OCI-M2 (cell line): Measurements from ENCODE around the gene LEFTY2.
"Not testable (repeated sequence)": the region's sequence is repeated elsewhere in the genome, so short reads cannot be mapped to it uniquely, and the experiment has no call there.

Experiments used
- DNase-seq: peaks from one replicate; lab custom pipeline; 2025; ENCODE audit not compliant: unreplicated experiment; lab: John Stamatoyannopoulos, UW

LEFTY2 gene

GRCh38 chr1:225930566-225930965 is 10.5 kb downstream of the LEFTY2 start:
- DNase-seq: no peak

DNA sequence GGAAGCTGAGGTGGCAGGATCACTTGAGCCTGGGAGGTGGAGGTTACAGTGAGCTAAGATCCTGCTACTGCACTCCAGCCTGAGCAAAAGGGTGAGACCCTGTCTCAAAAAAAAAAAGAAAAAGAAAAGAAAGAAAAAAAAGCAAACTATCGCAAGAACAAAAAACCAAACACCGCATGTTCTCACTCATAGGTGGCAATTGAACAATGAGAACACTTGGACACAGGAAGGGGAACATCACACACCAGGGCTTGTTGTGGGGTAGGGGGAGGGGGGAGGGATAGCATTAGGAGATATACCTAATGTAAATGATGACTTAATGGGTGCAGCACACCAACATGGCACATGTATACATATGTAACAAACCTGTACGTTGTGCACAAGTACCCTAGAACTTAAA is 11.6 kb downstream of the LEFTY2 start:
- DNase-seq: not testable (repeated sequence)

DNA sequence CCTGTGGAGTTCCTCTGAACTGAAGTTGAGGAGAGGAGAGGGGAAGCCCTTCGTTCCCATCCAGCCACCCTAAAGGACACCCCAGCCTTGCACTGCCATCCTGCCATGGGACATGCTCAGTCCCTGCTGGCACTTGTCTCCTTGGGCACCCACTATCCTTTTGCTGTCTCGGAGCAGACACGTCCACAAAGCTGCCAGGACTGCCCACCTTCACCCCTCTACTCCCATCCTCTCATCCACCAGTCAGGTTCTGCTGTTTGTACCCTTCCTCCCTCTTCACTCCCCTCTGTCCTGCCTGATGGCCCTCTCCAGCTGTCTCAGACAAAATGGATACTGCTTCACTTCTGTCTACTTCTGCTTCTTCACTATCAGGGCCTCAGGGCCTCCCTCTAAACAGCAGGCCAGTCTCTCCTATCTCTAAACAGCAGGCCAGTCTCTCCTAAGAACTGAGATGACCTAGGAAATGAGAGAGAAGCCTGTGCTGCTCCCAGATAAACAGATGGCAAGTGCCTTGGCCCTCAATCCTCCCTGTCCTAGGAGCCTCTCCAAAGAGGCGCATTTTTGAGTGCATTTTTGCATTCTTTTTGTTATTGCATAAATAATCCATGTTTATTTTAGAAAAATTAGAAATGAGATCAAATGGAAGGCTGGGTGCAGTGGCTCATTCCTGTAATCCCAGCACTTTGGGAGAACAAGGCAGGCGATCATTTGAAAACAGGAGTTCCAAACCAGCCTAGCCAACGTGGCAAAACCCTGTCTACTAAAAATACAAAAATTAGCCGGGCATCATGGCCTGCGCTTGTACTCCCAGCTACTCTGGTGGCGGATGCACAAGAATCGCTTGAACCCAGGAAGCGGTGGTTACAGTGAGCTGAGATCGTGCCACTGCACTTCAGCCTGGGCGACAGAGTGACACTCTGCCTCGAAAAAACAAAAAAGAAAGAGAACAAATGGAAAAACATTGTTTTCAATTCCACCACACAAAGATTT is 12.5 kb downstream of the LEFTY2 start:
- peak; percentile 48 for DNase-seq

GRCh38 chr1:225926551-225927113 is 14.4 kb downstream of the LEFTY2 start:
- no peak for DNase-seq

DNA sequence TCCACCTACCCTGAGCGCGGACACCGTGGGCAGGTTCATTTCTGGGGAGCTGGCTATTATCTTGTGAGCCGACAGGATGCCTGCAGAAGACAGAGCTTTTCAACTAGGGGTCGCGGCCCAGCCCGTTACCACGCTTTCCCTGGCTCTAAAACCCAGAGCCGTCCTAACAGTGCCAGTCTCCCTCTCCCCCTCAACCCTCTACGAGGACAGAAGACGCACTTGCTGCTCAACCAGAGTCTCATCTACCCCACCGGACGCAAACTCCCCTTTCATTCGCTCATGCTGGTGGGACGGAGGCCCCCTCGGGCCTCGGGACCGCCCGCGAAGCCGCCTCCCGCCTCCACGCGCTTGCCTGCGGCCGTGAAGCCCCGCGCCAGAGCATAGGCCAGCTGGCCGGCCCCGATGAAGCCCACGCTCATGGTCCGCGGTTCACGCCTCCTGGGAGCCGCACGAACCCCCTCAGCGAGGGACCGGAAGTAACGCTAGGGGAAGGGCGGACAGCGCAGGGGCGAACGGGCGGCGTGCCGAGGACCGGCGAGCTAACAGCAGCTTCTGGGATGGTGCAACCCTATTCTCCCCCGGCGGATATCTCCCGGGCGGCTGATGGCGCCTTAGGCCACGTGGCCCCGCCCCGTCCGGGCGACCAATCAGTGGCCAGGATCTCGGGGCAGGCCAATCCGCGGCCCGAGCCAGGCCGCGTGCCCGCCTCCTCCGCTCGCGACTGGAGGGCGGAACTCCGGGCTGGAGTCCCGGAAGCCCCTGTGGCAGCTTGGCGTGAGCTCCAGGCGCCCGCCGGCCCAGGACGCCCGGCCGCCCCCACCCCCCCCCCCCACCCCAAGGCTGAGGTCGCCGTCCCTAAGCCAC is 17.1 kb downstream of the LEFTY2 start, which contains the start of gene PYCR2:
TSS of gene PYCR2 (minus strand) at position 559 of the 864 bp plus-strand sequence. CDS start at position 419, 140 bp downstream.
- DNase-seq: peak; percentile 77

DNA sequence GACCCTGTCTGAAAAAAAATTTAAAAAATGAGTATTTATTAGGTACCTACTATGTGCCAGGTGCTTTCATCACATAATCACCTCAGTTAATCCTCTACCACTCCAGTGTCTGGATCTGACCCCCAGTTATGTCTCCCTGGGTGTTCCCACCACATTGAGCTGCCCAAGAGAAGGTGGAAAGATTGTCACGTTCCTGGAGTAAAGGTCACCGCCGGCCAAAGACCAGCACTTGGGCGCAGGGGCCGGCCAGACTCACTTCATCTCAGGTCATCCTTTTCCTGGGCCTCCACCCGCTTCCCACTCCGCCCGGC is 17.7 kb downstream of the LEFTY2 start:
- no peak for DNase-seq

GRCh38 chr1:225921734-225922709 is 19.0 kb downstream of the LEFTY2 start:
- DNase-seq: no peak

- no peak for DNase-seq
Observed at GRCh38 chr1:225919906-225920305, 21.1 kb downstream of the LEFTY2 start.

DNA sequence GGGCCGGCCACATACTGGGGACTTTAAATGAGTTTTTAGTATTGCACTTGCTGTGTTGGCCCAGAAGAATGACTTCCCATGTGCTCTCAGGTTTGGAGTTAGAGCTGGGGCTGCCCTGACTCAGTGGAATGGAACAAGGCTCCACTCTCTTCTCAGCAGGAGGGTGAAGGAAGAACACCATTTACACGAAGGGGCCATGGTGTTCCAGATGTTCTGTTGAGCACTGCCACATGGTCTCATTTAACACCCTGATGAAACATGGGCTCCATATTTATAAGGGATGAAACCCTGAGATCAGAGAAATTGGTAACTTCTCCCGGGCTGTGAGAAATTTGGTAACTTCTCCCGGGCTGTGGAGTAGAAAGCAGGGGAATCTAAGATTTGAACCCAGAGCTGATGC is 22.7 kb downstream of the LEFTY2 start:
- no peak for DNase-seq

GRCh38 chr1:225917536-225917935 is 23.5 kb downstream of the LEFTY2 start:
- DNase-seq: no peak

DNA sequence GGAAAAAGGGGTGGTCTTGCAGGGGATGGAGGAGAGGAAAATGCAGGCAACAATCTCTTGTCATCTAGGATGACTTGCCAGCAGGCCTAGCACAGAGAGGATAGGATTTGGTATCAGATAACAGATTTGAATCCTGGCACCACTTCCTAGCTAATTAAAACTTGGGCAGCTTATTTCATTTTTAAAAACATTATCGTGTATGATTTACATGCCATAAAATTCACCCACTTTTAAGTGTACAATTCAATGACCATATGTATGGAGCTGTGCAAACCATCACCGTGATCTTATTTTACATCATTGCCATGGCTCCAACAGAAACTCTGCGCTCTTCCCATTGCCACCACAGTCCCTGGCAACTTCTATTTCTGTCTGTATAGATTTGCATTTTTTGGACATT is 23.9 kb downstream of the LEFTY2 start:
- DNase-seq: no peak

DNA sequence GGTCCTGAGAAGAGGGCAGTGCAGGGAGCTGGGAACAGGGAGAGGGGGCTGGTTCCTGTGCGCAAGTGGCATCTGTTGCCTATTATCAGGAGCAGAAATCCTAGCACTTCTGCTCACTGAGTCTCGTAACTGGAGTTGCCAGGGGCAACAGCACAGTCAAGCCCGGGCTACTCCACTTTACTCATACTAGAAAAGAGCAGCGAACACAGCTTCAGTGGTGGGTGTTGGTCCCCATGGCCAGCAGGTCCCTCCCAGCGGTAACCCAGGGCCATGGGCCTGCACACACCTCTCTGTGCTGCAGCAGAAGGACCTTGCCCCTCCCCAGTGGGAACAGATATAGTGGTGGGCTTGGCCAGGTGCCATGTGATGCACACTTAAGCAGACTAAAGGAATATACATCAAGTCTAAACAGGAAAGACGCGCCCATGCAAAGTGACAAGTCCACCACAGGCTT is 25.5 kb downstream of the LEFTY2 start:
- DNase-seq: no peak

- no peak for DNase-seq
Observed at GRCh38 chr1:225914947-225915346, 26.1 kb downstream of the LEFTY2 start.

- no peak for DNase-seq
Observed at GRCh38 chr1:225914391-225914790, 26.6 kb downstream of the LEFTY2 start.

- DNase-seq: no peak
Observed at GRCh38 chr1:225911191-225912130, 29.6 kb downstream of the LEFTY2 start.

GRCh38 chr1:225909477-225909876 is 31.5 kb downstream of the LEFTY2 start:
- no peak for DNase-seq

DNA sequence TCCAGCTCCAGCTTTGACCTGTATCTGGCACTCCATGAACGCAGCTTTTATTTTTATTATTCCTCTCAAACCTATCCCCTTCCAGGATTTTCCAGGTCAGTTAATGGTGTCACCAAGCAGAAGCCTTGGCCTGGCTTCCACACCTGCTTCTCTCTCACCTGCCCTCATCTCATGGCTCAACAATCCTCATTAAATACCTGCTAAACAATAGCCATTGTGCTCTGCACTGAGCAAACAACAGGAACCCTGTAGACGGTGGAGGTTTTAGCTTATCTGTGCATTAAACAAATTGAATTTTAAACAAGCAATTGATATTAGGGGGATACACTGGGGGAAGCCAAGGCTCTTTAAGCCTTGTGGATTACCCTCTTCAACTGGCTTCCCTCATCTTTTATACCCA is 32.2 kb downstream of the LEFTY2 start:
- no peak for DNase-seq

DNA sequence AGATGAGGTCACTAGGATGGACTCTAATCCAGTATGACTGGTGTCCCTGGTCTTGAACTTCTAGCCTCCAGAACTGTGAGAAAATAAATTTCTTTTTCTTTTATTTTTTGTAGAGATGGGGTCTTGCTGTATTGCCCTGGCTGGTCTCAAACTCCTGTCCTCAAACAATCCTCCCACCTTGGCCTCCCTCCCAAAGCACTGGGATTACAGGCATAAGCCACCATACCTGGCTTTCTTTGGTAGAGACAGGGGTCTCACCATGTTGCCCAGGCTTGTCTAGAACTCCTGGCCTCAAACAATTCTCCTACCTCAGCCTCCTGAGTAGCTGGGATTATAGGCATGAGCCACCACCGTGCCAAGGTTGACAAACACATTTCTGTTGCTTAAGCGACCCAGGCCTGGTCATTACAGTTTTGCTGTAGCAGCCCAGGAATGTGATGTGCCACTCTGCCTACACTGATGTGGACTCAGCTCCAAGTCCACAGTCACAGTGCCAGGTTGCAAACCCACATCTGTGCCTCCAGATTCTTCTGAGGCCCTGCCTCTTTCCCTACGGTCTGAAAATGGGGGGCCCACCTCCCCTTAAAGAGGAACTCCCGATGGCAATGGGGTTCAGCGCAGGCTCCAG is 32.9 kb downstream of the LEFTY2 start:
- no peak for DNase-seq

GRCh38 chr1:225907341-225907740 is 33.7 kb downstream of the LEFTY2 start:
- no peak for DNase-seq
